ENCODE results near the gene LRRN3. TPM values are rescaled to one million over a fixed set of nuclear protein-coding genes. Genes with fewer than 3 reads are reported as not detected.

LRRN3 gene
- total and polyA plus RNA-seq, 2 of the 4 experiments (the other 2 are of a cell fraction), result 6.9 to 15.2 TPM

DNA sequence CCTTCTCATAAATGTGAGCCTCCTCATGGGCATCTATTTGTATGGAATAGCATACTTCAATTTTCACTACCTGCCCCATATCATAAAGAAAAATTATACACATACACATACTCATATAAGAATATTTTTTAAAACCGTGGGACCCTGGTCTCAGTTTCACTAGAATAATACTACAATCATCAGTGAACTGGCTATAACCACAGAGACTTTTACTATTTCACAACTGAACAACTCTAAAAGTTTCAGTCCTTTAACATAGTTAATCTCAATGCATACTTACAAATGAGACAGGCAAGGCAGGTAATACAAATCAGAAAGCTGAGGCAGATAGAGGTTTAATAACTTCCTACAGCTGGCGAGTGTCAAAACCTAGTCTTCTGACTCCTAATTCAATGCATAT, 83.1 kb downstream of the LRRN3 start:
- BruUV-seq (replicated peaks), result no TSS peak
- Histone ChIP-seq H3K18ac (ENCODE audit: low read depth, low read length) (no peak overlapping the region), H4K5ac (ENCODE audit: low read depth, low read length) (no peak overlapping the region), H4K91ac (ENCODE audit: insufficient read depth, low read depth, low read length) (no peak overlapping the region), H3K4me2 (ENCODE audit: low read depth, low read length) (no peak overlapping the region), H3K9me3 (ENCODE audit: control insufficient read depth, insufficient read depth, low read length) (no peaks in the 10 kb centered on the region), H2AK9ac (replicated peaks; ENCODE audit: low read depth, low read length, poor library complexity) (no peak overlapping the region), H3K4me1 (ENCODE audit: control insufficient read depth, insufficient read depth, low read length) (no peaks in the 10 kb centered on the region), H3K9me1 (ENCODE audit: insufficient read depth, low read length) (no peaks in the 10 kb centered on the region), H3K56ac (ENCODE audit: extremely low read depth, insufficient read depth, low read length) (no peak overlapping the region), H2BK120ac (ENCODE audit: low read depth, low read length) (no peak overlapping the region), H4K20me1 (ENCODE audit: insufficient read depth, low read length) (no peaks in the 10 kb centered on the region), H3K79me1 (ENCODE audit: low read depth in 1 of 2, low read length in 2 of 2) (no peaks in the 10 kb centered on the region), H3K23ac (ENCODE audit: low read depth, low read length) (no peak overlapping the region), H4K8ac (ENCODE audit: low read depth in 2 of 2, low read length in 2 of 2) (no peak overlapping the region), H3K4ac (ENCODE audit: low read depth, low read length) (no peak overlapping the region), H2BK5ac (ENCODE audit: low read depth, low read length, poor library complexity, severe bottlenecking) (no peak overlapping the region), H2BK20ac (ENCODE audit: low read depth, low read length) (no peak overlapping the region), H2AK5ac (ENCODE audit: low read depth, low read length) (no peak overlapping the region), H3K36me3 (ENCODE audit: control insufficient read depth, insufficient read depth, low read length) (no peaks in the 10 kb centered on the region), H3K9ac (ENCODE audit: low read depth, low read length) (no peak overlapping the region), H3K27me3 (ENCODE audit: control insufficient read depth, insufficient read depth, low read length) (no peaks in the 10 kb centered on the region), H3K4me3 (ENCODE audit: insufficient read depth, low read depth, low read length) (no peak overlapping the region), H3K14ac (replicated peaks; ENCODE audit: low read depth, low read length) (no peak overlapping the region), H2AFZ (replicated peaks; ENCODE audit: low read length, poor library complexity) (no peak overlapping the region), H3K27ac (ENCODE audit: insufficient read depth, low read length) (no peak overlapping the region), H2BK15ac (ENCODE audit: low read depth, low read length) (no peak overlapping the region)
- POLR2A ChIA-PET (ENCODE audit: unreplicated experiment), result no interaction called here
- DNase-seq, result no peak
- CTCF ChIA-PET, result no interaction called here
- no peak for ATAC-seq (ENCODE audit: low read depth)
- in situ Hi-C loops (cut with MboI; ENCODE audit: low sequenced_read_pairs), result no loop called here
- dilution Hi-C loops (cut with HindIII; ENCODE audit: low sequenced_read_pairs, unreplicated experiment), result no loop called here
- intact Hi-C loops (cut with micrococcal nuclease), result no loop called here
- TF ChIP-seq CHD1 (IDR thresholded peaks at IDR 0.05; ENCODE audit: low read depth, low read length), result no peak
- no peak for TF ChIP-seq FOS (IDR thresholded peaks at IDR 0.05; ENCODE audit: low read depth, low read length)
- no peak for TF ChIP-seq RCOR1 (IDR thresholded peaks at IDR 0.05; ENCODE audit: insufficient replicate concordance, low read length)
- TF ChIP-seq MXI1 (IDR thresholded peaks at IDR 0.05; ENCODE audit: borderline replicate concordance, low read depth, low read length), result no peak
- no peak for TF ChIP-seq BHLHE40 (IDR thresholded peaks at IDR 0.05; ENCODE audit: low read depth, low read length)
- no peak for TF ChIP-seq MAFK (IDR thresholded peaks at IDR 0.05; ENCODE audit: low read depth, low read length)
- TF ChIP-seq SMC3 (IDR thresholded peaks at IDR 0.05; ENCODE audit: low read depth, low read length), result no peak
- TF ChIP-seq RFX5 (IDR thresholded peaks at IDR 0.05; ENCODE audit: low read depth, low read length), result no peak
- TF ChIP-seq, protein P1, sequence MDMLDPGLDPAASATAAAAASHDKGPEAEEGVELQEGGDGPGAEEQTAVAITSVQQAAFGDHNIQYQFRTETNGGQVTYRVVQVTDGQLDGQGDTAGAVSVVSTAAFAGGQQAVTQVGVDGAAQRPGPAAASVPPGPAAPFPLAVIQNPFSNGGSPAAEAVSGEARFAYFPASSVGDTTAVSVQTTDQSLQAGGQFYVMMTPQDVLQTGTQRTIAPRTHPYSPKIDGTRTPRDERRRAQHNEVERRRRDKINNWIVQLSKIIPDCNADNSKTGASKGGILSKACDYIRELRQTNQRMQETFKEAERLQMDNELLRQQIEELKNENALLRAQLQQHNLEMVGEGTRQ (IDR thresholded peaks at IDR 0.05; ENCODE audit: low read depth, low read length), result no peak
- TF ChIP-seq, protein P2, sequence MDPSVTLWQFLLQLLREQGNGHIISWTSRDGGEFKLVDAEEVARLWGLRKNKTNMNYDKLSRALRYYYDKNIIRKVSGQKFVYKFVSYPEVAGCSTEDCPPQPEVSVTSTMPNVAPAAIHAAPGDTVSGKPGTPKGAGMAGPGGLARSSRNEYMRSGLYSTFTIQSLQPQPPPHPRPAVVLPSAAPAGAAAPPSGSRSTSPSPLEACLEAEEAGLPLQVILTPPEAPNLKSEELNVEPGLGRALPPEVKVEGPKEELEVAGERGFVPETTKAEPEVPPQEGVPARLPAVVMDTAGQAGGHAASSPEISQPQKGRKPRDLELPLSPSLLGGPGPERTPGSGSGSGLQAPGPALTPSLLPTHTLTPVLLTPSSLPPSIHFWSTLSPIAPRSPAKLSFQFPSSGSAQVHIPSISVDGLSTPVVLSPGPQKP (IDR thresholded peaks at IDR 0.05; ENCODE audit: borderline replicate concordance, low read depth, low read length), result no peak
- TF ChIP-seq POLR2A (IDR thresholded peaks at IDR 0.05; ENCODE audit: low read depth, low read length), result no peak
- TF ChIP-seq CEBPB (IDR thresholded peaks at IDR 0.05; ENCODE audit: low read depth, low read length), result no peak
- TF ChIP-seq RAD21 (IDR thresholded peaks at IDR 0.05; ENCODE audit: low read length), result no peak
- TF ChIP-seq MAZ (IDR thresholded peaks at IDR 0.05; ENCODE audit: borderline replicate concordance, low read depth, low read length), result no peak
- TF ChIP-seq NFE2L2 (IDR thresholded peaks at IDR 0.05; ENCODE audit: low read depth, low read length), result no peak
- TF ChIP-seq, protein P3, sequence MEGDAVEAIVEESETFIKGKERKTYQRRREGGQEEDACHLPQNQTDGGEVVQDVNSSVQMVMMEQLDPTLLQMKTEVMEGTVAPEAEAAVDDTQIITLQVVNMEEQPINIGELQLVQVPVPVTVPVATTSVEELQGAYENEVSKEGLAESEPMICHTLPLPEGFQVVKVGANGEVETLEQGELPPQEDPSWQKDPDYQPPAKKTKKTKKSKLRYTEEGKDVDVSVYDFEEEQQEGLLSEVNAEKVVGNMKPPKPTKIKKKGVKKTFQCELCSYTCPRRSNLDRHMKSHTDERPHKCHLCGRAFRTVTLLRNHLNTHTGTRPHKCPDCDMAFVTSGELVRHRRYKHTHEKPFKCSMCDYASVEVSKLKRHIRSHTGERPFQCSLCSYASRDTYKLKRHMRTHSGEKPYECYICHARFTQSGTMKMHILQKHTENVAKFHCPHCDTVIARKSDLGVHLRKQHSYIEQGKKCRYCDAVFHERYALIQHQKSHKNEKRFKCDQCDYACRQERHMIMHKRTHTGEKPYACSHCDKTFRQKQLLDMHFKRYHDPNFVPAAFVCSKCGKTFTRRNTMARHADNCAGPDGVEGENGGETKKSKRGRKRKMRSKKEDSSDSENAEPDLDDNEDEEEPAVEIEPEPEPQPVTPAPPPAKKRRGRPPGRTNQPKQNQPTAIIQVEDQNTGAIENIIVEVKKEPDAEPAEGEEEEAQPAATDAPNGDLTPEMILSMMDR (conservative IDR thresholded peaks at IDR 0.05; ENCODE audit: low read depth, low read length), result no peak
- no CpG with 5 or more reads among the region's 2 CpGs for WGBS, 2 experiments (ENCODE audit: extremely low coverage in 2 of 2, insufficient read length in 1 of 2)
